ENCODE data around the gene METTL2B.
"Not testable (repeated sequence)": the region's sequence is repeated elsewhere in the genome, so short reads cannot be mapped to it uniquely, and the experiment has no call there.

Gene METTL2B

GRCh38 chr7:128453836-128454804, 22.4 kb upstream of the METTL2B start:
- Histone ChIP-seq H3K27ac (peak overlapping the region; percentile 57 to 92 (median 86)), H3K4me3 (no peak overlapping the region)

- peak overlapping the region; percentile 62 to 94 (median 85) for H3K4me3 ChIP-seq
- H3K27ac ChIP-seq, result peak overlapping the region; percentile 57 to 92 (median 86)
Observed at GRCh38 chr7:128454808-128455542, 21.6 kb upstream of the METTL2B start.

GRCh38 chr7:128455543-128456254, 20.8 kb upstream of the METTL2B start, which contains the start of gene HILPDA:
Gene HILPDA (plus strand): TSS chr7:128455878. CDS start chr7:128457269, 1,391 bp downstream.
- H3K4me3 ChIP-seq, result peak within 1 kb of the TSS; percentile 62 to 94 (median 85)
- peak within 1 kb of the TSS; percentile 57 to 92 (median 86) for H3K27ac ChIP-seq

GRCh38 chr7:128456255-128456725, 20.3 kb upstream of the METTL2B start:
- H3K27ac ChIP-seq, result peak overlapping the region; percentile 16 to 92 (median 85)
- H3K4me3 ChIP-seq, result peak overlapping the region; percentile 62 to 94 (median 85)

- Histone ChIP-seq H3K4me3 (peak overlapping the region in 4 of 7 experiments; percentile 82 to 94 (median 90)), H3K27ac (peak overlapping the region in 4 of 21 experiments; percentile 36 to 87 (median 86))
Observed at GRCh38 chr7:128457385-128457784, 19.2 kb upstream of the METTL2B start.

GRCh38 chr7:128458956-128459355, 17.6 kb upstream of the METTL2B start:
- Histone ChIP-seq H3K4me3 (no peak overlapping the region), H3K27ac (peak overlapping the region in 5 of 21 experiments; percentile 0 to 39 (median 17))

- peak overlapping the region in 1 of 21 experiments; percentile 17 for H3K27ac ChIP-seq
Observed at GRCh38 chr7:128459394-128459878, 17.1 kb upstream of the METTL2B start.

GRCh38 chr7:128462460-128462859, 14.1 kb upstream of the METTL2B start:
- Histone ChIP-seq H3K27ac (no peak overlapping the region), H3K4me3 (no peak overlapping the region)

More at GRCh38 chr7:128459394-128459878, 17.1 kb upstream of the METTL2B start:
- no peak overlapping the region for H3K4me3 ChIP-seq

GRCh38 chr7:128463345-128463744, 13.2 kb upstream of the METTL2B start:
- H3K4me3 ChIP-seq, result not testable (repeated sequence)

GRCh38 chr7:128463933-128464332, 12.6 kb upstream of the METTL2B start:
- H3K27ac ChIP-seq, result not testable (repeated sequence)

More at GRCh38 chr7:128463345-128463744, 13.2 kb upstream of the METTL2B start:
- not testable (repeated sequence) for H3K27ac ChIP-seq

GRCh38 chr7:128466871-128467270, 9.7 kb upstream of the METTL2B start:
- H3K4me3 ChIP-seq, H3K27ac ChIP-seq: not testable (repeated sequence)

More at GRCh38 chr7:128463933-128464332, 12.6 kb upstream of the METTL2B start:
- H3K4me3 ChIP-seq, result not testable (repeated sequence)

- Histone ChIP-seq H3K27ac (peak overlapping the region in 19 of 21 experiments; percentile 71 to 94 (median 88)), H3K4me3 (peak overlapping the region; percentile 54 to 84 (median 75))
Observed at GRCh38 chr7:128477336-128477690, 765 bp downstream of the METTL2B start.

- H3K27ac ChIP-seq, H3K4me3 ChIP-seq: not testable (repeated sequence)
Observed at GRCh38 chr7:128479082-128479481, 2.5 kb downstream of the METTL2B start.

GRCh38 chr7:128488134-128488533, 11.6 kb downstream of the METTL2B start:
- H3K4me3 ChIP-seq, H3K27ac ChIP-seq: not testable (repeated sequence)

GRCh38 chr7:128497405-128497804, 20.9 kb downstream of the METTL2B start:
- Histone ChIP-seq H3K27ac (no peak overlapping the region), H3K4me3 (no peak overlapping the region)

GRCh38 chr7:128505416-128505815, 28.9 kb downstream of the METTL2B start:
- not testable (repeated sequence) for H3K27ac ChIP-seq, H3K4me3 ChIP-seq

GRCh38 chr7:128506819-128507218, 30.3 kb downstream of the METTL2B start:
- peak overlapping the region in 2 of 21 experiments; percentile 36 to 75 for H3K27ac ChIP-seq
- not testable (repeated sequence) for H3K4me3 ChIP-seq

- H3K4me3 ChIP-seq, result not testable (repeated sequence)
- peak overlapping the region in 2 of 21 experiments; percentile 36 to 75 for H3K27ac ChIP-seq
Observed at GRCh38 chr7:128507321-128507993, 30.9 kb downstream of the METTL2B start.

- not testable (repeated sequence) for H3K27ac ChIP-seq
Observed at GRCh38 chr7:128511692-128512091, 35.1 kb downstream of the METTL2B start.

More at GRCh38 chr7:128511692-128512091, 35.1 kb downstream of the METTL2B start:
- H3K4me3 ChIP-seq, result not testable (repeated sequence)
